ENCODE measurements around the gene GFRA4. TPM values are rescaled to one million over a fixed set of nuclear protein-coding genes. Genes with fewer than 3 reads are reported as not detected.

GFRA4 gene
- total RNA-seq, 2 experiments from 2014 or later = not detected

DNA sequence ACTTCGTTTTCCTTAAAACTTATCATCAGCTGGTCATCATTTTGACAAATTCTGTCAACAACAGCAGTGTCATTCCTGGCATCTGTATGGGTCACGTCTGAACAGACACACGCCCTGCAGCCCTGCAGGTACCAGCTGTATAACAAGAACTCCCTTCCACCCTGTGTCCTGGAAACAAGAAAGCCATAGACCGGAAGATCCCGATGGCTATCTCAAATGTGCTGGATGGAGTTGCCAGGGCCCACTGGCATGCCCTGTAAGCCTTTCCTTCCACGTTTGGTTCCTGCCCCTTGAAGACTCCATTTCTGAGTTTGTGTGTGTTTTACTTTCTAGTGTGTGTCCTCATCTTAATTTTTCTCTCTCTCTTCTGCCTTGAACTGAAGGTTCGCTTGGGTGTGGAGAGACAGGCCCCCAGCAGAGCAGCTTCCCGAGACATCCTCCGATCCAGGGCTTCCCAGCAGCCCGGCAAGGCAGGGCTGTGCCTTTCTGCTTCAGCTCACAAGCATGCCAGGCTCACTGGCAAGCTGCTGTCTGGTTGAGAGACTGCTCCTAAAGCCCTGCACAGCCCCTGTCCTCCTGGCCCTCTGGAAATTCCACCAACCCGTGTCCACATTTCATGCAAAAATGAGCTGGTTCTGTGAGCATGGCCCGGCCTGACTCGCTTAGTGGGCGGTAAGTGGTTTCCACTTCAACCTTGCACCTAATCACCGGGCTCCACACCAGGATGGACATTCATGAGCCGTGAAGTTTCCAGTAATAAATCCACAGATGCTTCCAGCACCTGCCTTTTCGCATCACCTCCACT, 8.7 kb downstream of the GFRA4 start:
- Mint-ChIP-seq H3K27ac (no peak overlapping the region), H3K4me3 (no peak overlapping the region), H3K27me3 (peaks cover 8% of the 10 kb centered on the region), H3K9me3 (peaks cover 9% of the 10 kb centered on the region), H3K36me3 (no peaks in the 10 kb centered on the region), H3K4me1 (ENCODE audit: low read depth) (peaks cover 8% of the 10 kb centered on the region)
- DNase-seq = no peak
- CTCF ChIA-PET = interaction anchor here (0.7 kb wide), 1 partner anchor 201 kb away, joined by 3 read pairs; no protein-coding TSS in a partner anchor
- POLR2A ChIA-PET = no interaction called here
- intact Hi-C loops (cut with micrococcal nuclease) = no loop called here

DNA sequence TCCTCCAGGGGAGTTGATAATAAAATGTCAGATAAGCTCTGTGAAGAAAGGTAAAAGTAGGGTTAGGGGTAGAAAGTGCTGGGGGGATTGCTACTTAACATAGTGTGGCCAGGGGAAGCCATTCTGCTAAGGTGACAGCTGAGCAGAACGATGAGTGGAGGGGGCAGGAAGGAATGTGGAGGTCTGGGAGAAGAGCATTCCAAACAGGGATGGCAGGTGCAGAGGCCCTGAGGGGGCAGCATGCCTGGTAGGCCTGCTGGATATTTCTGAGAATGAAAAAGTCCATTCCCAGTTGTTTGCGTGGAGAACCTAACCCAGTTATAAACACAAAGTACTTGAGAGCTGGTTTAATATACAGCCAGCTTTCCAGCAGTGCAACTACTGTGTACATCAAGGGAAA, 9.3 kb downstream of the GFRA4 start:
- CTCF ChIA-PET = interaction anchor here (0.7 kb wide), 1 partner anchor 201 kb away, joined by 3 read pairs; no protein-coding TSS in a partner anchor
- DNase-seq = no peak
- Mint-ChIP-seq H3K27ac (no peak overlapping the region), H3K4me1 (ENCODE audit: low read depth) (peaks cover 3% of the 10 kb centered on the region), H3K27me3 (peaks cover 2% of the 10 kb centered on the region), H3K36me3 (peaks cover 2% of the 10 kb centered on the region), H3K9me3 (peaks cover 9% of the 10 kb centered on the region), H3K4me3 (no peak overlapping the region)
- POLR2A ChIA-PET = no interaction called here
- intact Hi-C loops (cut with micrococcal nuclease) = no loop called here

DNA sequence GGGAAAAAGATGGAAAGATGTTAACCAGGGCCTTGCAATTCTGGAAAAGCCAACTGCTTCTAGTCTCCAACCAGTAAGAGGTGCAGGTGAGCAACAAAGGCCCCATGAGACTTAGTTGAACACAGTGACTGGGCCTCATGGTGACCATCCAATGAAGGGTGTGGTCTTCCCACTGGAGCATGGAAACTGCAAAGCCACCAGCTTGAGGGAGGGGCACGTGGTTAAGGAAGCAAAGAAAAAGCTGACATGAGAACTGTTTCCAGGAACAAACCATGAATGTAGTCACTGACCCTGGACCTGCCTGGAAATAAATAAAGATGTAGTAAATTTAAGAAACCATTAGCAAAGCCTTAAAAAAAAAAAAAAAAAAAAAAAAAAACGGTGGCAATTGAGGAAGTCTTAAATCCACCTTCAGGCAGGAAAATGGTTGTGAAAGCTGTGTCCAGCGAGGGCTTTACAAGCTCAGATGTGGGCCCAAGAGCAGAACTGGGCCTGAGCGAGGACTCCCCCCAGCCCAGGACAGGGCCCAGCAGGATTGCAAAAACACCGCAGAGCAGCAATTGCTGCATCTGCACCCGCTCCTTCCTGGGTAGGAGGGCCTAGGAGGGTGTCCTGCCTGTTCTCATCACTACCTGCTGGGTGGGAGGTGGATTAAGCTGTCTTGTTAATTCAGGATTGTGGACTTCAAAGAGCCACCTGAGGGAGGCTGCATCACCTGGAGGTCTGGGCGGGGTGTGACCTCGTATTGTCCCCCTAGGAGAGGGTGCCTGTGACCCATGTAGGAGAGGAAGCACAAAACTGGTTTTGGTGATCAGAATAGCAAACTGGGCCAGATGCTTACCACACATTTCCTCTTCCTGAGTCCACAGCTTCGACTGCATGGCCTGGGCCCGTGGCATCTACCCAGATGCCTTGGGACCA, 10.3 kb downstream of the GFRA4 start:
- Mint-ChIP-seq H3K4me3 (no peak overlapping the region), H3K4me1 (ENCODE audit: low read depth) (no peaks in the 10 kb centered on the region), H3K27ac (no peak overlapping the region), H3K9me3 (peaks cover 9% of the 10 kb centered on the region), H3K36me3 (peaks cover 7% of the 10 kb centered on the region), H3K27me3 (no peaks in the 10 kb centered on the region)
- DNase-seq = no peak
- ChIA-PET POLR2A (no interaction called here), CTCF (interaction anchor here (1.0 kb wide), 1 partner anchor 24 kb away, joined by 3 read pairs; no protein-coding TSS in a partner anchor)
- intact Hi-C loops (cut with micrococcal nuclease) = no loop called here

DNA sequence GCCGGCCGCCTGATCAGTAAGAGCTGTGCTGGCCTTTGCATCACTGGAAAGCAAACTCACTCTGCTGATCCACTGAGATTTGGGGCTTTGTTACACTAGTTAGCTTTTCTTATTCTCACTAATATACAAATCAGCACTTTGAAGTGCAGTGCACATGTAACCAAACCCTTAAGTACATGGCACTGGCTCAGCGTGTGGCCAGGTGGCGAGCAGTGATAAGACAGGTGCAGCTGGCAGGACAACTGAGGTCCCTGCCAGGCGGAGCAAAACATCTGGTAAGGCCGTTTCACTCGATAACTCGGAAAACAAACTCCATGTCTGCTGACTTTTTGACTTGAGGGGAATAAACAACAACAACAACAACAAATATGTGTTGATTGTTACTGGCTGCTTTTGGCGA, 11.0 kb downstream of the GFRA4 start:
- Mint-ChIP-seq H3K36me3 (peaks cover 7% of the 10 kb centered on the region), H3K4me3 (no peak overlapping the region), H3K27me3 (no peaks in the 10 kb centered on the region), H3K27ac (no peak overlapping the region), H3K4me1 (ENCODE audit: low read depth) (no peaks in the 10 kb centered on the region), H3K9me3 (peaks cover 9% of the 10 kb centered on the region)
- CTCF ChIA-PET = no interaction called here
- DNase-seq = no peak
- intact Hi-C loops (cut with micrococcal nuclease) = no loop called here
- POLR2A ChIA-PET = no interaction called here

DNA sequence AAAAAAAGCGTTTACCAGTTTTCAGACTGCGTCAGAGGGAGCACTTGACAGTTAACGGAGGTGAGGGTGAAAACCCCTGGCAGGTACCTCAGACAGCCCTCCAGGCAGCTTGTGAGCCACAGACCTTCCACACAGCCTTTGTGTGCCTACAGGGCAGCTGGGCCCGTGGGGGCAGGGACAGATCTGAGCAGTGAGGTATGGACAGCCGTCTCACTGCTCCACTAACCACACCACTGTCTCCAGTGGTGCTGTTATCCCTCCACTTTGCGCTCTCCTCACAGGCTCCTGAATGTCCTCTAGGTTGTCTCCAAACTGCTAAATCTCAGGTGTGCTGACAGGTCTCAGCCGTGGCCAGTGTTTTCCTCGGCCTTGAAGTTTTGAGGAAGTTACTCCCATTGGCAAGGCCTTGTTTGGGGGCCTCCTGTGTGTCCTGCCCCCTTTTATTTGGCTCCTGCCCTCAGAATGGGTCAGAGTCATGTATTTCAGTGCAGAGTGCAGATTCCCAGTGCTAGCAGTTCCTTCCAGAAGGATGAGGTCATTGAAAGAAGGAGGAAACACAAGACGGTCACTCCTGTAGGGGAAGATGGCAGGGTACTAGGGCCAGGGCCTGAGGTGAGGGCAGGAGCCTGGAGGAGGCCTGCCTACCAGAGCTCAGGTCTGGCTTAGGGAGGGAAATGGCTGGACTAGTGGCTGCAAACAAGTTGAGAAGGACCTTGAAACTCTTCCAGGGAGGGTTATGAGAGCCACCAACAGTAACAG, 11.8 kb downstream of the GFRA4 start:
- intact Hi-C loops (cut with micrococcal nuclease) = no loop called here
- H3K4me1 Mint-ChIP-seq (ENCODE audit: low read depth) = no peaks in the 10 kb centered on the region
- CTCF ChIA-PET = no interaction called here
- H3K27me3 Mint-ChIP-seq = no peaks in the 10 kb centered on the region
- peaks cover 9% of the 10 kb centered on the region for H3K9me3 Mint-ChIP-seq
- H3K27ac Mint-ChIP-seq = no peak overlapping the region
- POLR2A ChIA-PET = no interaction called here
- no peak overlapping the region for H3K4me3 Mint-ChIP-seq
- DNase-seq = no peak
- peaks cover 7% of the 10 kb centered on the region for H3K36me3 Mint-ChIP-seq

DNA sequence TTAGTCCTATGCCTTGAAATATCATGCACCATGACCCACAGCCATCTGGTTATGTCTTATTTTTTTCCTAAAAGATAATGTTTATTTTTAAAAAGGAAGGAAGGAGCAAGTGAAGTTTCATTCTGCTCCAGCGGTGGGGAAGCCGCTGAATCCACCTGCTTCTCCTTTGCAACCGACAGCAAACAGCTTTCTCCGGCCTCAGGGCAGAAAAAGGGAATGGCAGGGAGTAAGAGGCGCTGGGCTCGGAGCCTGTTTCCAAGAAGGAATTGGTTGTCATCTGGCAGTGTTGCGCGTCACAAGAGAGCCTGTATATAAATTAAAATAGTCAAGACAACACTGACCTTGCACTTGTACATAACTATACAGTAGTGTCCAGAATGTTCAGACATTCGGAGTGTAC, 14.2 kb downstream of the GFRA4 start:
- DNase-seq = no peak
- CTCF ChIA-PET = no interaction called here
- intact Hi-C loops (cut with micrococcal nuclease) = no loop called here
- H3K27ac Mint-ChIP-seq = no peak overlapping the region
- POLR2A ChIA-PET = no interaction called here
- no peaks in the 10 kb centered on the region for H3K27me3 Mint-ChIP-seq
- H3K36me3 Mint-ChIP-seq = peaks cover 7% of the 10 kb centered on the region
- H3K4me3 Mint-ChIP-seq = no peak overlapping the region
- H3K9me3 Mint-ChIP-seq = peaks cover 8% of the 10 kb centered on the region
- no peaks in the 10 kb centered on the region for H3K4me1 Mint-ChIP-seq (ENCODE audit: low read depth)

DNA sequence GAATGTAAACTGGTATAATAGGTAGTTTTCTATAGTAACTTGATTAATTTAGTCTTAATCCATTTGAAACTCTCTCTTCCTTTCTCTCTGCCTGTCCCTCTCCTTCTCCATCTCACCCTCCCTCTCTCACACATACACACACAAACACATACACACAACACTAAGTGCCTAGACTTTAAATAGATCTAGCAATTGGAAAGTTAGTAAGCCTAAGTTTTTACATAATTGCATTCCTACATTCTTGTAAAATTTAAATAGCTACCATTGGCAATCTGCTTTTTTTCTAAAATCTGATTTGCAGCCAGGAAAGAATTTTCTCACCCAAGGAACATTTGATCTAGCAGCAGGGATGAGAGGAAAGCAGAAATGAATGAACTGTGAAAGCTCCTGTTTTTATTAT, 15.7 kb downstream of the GFRA4 start:
- CTCF ChIA-PET = interaction anchor here (0.6 to 1.3 kb wide), 2 partner anchors 27 to 84 kb away, joined by 3 to 4 read pairs; no protein-coding TSS in a partner anchor

DNA sequence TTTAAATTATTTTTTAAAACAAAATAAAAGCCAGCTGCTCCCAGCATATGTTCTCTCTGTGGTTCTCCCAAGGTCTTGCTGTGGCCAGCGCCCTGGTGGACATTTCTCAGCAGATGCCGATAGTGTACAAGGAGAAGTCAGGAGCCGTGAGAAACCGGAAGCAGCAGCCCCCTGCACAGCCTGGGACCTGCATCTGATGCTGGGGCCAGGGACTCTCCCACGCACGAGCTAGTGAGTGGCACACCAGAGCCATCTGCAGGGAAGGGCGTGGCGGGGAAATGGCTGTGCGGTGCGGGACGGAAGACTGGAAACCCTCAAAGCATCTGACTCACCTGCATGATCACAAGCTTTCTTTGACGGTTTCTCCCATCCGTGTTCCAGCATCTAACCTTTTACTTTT, 16.5 kb downstream of the GFRA4 start:
- no peaks in the 10 kb centered on the region for H3K27me3 Mint-ChIP-seq

More for the DNA sequence above, 15.7 kb downstream of the GFRA4 start:
- intact Hi-C loops (cut with micrococcal nuclease) = no loop called here
- POLR2A ChIA-PET = no interaction called here
- Mint-ChIP-seq H3K36me3 (peaks cover 7% of the 10 kb centered on the region), H3K9me3 (no peaks in the 10 kb centered on the region), H3K4me1 (ENCODE audit: low read depth) (no peaks in the 10 kb centered on the region), H3K27ac (no peak overlapping the region), H3K4me3 (no peak overlapping the region), H3K27me3 (no peaks in the 10 kb centered on the region)
- DNase-seq = no peak

DNA sequence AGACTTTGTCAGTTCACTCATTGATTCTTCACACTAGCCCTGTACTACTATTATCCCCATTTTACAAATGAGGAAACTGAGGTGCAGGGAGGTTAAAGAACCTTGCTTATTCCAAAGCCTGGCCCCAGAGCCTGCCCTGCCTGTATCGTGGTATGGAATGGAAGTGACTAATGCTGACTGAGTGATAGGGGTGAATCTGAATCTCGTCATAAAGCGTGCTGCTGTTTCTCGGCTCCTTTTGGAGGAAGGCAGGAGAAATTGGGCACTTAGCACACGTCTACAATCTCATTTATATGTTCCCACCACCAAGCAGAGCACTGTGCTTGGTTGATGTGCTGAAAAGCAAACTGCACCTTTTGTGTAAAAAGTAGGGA, 17.1 kb downstream of the GFRA4 start:
- H3K4me1 Mint-ChIP-seq (ENCODE audit: low read depth) = no peaks in the 10 kb centered on the region
- no peak overlapping the region for H3K4me3 Mint-ChIP-seq
- ChIA-PET CTCF (no interaction called here), POLR2A (no interaction called here)
- H3K27ac Mint-ChIP-seq = no peak overlapping the region
- no peaks in the 10 kb centered on the region for H3K27me3 Mint-ChIP-seq
- no peaks in the 10 kb centered on the region for H3K9me3 Mint-ChIP-seq
- DNase-seq = no peak
- intact Hi-C loops (cut with micrococcal nuclease) = no loop called here
- peaks cover 10% of the 10 kb centered on the region for H3K36me3 Mint-ChIP-seq

More for the DNA sequence above, 16.5 kb downstream of the GFRA4 start:
- no peaks in the 10 kb centered on the region for H3K9me3 Mint-ChIP-seq
- no peak overlapping the region for H3K27ac Mint-ChIP-seq
- H3K4me1 Mint-ChIP-seq (ENCODE audit: low read depth) = no peaks in the 10 kb centered on the region
- H3K36me3 Mint-ChIP-seq = peaks cover 10% of the 10 kb centered on the region
- ChIA-PET POLR2A (no interaction called here), CTCF (interaction anchor here (1.3 kb wide), 1 partner anchor 83 kb away, joined by 4 read pairs; no protein-coding TSS in a partner anchor)
- H3K4me3 Mint-ChIP-seq = no peak overlapping the region
- intact Hi-C loops (cut with micrococcal nuclease) = no loop called here
- no peak for DNase-seq

DNA sequence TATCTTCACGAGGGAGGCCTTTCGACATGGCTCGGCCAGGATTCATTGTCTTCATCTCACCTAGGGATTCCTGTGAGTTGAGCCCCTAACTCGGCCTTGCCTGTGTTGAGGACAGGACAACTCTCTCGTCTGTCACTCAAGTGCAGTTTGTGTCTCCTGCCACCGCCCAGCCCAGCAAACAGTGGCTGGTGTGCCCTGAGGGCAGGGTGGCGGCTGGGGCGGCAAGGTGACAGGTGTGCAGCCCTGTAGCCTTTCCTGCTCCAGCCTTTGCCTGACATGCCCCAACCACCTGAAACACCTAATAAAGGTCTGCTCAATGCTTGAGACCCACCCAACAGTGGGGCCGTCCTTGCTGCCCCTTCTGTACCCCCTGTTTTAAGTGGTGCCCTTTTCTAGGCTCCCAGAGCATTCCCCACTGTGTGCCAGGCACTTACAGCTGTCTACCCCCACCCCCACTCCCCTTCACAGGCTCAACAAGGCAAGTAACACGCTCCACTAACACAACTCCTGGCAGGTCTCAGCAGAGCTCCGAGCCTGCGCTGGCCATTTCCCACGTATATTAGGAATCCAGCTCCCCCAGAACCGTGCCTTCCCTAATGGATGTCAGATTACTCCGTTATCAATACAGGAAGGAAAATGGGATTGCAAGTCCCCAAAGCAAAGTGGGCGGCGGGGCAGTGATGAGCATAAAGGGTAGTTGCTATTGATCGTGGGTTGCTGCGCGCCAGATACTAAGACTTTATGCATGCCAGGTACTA, 17.7 kb downstream of the GFRA4 start:
- H3K27me3 Mint-ChIP-seq = no peaks in the 10 kb centered on the region
- H3K36me3 Mint-ChIP-seq = peaks cover 13% of the 10 kb centered on the region
- no peak overlapping the region for H3K27ac Mint-ChIP-seq
- H3K9me3 Mint-ChIP-seq = no peaks in the 10 kb centered on the region
- H3K4me3 Mint-ChIP-seq = no peak overlapping the region
- no peaks in the 10 kb centered on the region for H3K4me1 Mint-ChIP-seq (ENCODE audit: low read depth)
- CTCF ChIA-PET = no interaction called here
- POLR2A ChIA-PET = no interaction called here
- DNase-seq = no peak
- intact Hi-C loops (cut with micrococcal nuclease) = no loop called here

DNA sequence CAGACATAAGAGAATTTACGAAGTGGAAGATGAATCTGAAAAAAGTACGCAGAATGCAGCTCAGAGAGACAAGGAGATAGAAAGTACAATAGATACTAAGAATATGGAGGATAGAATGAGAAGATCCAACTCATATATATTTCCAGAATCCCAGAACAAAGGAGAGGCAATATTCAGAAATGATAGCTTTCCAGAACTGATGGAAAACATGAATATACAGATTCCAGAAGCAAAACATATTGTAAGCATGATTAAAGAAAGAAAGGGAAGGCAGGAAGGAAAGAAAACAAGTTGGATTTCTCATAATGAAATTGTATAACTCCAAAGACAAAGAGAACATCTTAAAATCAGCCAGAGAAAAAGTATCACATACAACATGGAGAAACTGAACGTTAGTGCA, 22.9 kb downstream of the GFRA4 start:
- Mint-ChIP-seq H3K4me1 (ENCODE audit: low read depth) (no peaks in the 10 kb centered on the region), H3K36me3 (peaks cover 12% of the 10 kb centered on the region), H3K27me3 (no peaks in the 10 kb centered on the region), H3K4me3 (no peak overlapping the region), H3K9me3 (no peaks in the 10 kb centered on the region), H3K27ac (no peak overlapping the region)
- POLR2A ChIA-PET = no interaction called here
- CTCF ChIA-PET = interaction anchor here (1.0 kb wide), 1 partner anchor 71 kb away, joined by 3 read pairs; no protein-coding TSS in a partner anchor
- intact Hi-C loops (cut with micrococcal nuclease) = no loop called here
- DNase-seq = no peak
